PFSK-1 (cell line): Measurements from ENCODE around the gene EID2B.

ENCODE experiments used
- FOXP2 ChIP-seq: optimal IDR thresholded peaks from 2 replicates; pipeline ENCODE3; 2011; ENCODE audit warnings: borderline replicate concordance, control low read depth, inconsistent platforms; ENCODE audit not compliant: insufficient read depth; ENCODE audit errors: extremely low read length, extremely low read depth
- POLR2AphosphoS5 ChIP-seq: IDR thresholded peaks from 2 replicates; pipeline ENCODE4 v1.6.1; 2012; ENCODE audit warnings: low read depth, mild to moderate bottlenecking, control low read depth, low read length, moderate library complexity
- SIN3A ChIP-seq: IDR thresholded peaks from 2 replicates; pipeline ENCODE4 v1.6.1; 2012; ENCODE audit warnings: mild to moderate bottlenecking, low read length, moderate library complexity, borderline replicate concordance; ENCODE audit not compliant: insufficient read depth
- TAF1 ChIP-seq: IDR thresholded peaks from 2 replicates; pipeline ENCODE4 v1.6.1; 2012; ENCODE audit warnings: low read length, control low read depth, borderline replicate concordance; ENCODE audit not compliant: insufficient read depth
- TF ChIP-seq, protein P1 (sequence below), 2 experiments: IDR thresholded peaks; 2 replicates each; pipeline versions ENCODE4 v1.6.1 to v1.8.0; 2011 to 2012; ENCODE audit warnings: low read depth in 2 of 2, low read length in 2 of 2, control low read depth in 1 of 2, inconsistent platforms in 1 of 2, mild to moderate bottlenecking in 1 of 2, moderate library complexity in 1 of 2; ENCODE audit not compliant: insufficient read depth in 1 of 2

The EID2B gene

DNA sequence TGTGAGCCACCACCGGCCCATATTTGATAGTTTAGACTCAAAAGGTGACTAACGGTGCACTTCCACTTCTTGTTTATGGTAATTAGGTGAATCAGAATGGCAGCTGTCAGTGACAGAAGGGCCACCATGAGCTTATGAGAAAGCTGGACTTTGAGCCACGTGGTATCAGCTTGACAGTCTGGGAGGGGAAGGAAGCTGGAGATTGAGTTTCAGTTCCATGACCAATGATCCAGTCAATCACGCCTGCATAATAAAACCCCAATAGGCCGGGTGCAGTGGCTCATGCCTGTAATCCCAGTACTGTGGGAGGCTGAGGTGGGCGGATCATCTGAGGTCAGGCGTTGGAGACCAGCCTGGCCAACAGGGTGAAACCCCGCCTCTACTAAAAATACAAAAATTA, 8.2 kb downstream of the EID2B start:
- TF ChIP-seq, protein P1, sequence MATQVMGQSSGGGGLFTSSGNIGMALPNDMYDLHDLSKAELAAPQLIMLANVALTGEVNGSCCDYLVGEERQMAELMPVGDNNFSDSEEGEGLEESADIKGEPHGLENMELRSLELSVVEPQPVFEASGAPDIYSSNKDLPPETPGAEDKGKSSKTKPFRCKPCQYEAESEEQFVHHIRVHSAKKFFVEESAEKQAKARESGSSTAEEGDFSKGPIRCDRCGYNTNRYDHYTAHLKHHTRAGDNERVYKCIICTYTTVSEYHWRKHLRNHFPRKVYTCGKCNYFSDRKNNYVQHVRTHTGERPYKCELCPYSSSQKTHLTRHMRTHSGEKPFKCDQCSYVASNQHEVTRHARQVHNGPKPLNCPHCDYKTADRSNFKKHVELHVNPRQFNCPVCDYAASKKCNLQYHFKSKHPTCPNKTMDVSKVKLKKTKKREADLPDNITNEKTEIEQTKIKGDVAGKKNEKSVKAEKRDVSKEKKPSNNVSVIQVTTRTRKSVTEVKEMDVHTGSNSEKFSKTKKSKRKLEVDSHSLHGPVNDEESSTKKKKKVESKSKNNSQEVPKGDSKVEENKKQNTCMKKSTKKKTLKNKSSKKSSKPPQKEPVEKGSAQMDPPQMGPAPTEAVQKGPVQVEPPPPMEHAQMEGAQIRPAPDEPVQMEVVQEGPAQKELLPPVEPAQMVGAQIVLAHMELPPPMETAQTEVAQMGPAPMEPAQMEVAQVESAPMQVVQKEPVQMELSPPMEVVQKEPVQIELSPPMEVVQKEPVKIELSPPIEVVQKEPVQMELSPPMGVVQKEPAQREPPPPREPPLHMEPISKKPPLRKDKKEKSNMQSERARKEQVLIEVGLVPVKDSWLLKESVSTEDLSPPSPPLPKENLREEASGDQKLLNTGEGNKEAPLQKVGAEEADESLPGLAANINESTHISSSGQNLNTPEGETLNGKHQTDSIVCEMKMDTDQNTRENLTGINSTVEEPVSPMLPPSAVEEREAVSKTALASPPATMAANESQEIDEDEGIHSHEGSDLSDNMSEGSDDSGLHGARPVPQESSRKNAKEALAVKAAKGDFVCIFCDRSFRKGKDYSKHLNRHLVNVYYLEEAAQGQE (IDR thresholded peaks at IDR 0.05; ENCODE audit: insufficient read depth in 1 of 2, low read depth in 2 of 2, low read length in 2 of 2) = no peak
- TF ChIP-seq SIN3A (no peak), FOXP2 (no peak), POLR2AphosphoS5 (no peak), TAF1 (no peak)

DNA sequence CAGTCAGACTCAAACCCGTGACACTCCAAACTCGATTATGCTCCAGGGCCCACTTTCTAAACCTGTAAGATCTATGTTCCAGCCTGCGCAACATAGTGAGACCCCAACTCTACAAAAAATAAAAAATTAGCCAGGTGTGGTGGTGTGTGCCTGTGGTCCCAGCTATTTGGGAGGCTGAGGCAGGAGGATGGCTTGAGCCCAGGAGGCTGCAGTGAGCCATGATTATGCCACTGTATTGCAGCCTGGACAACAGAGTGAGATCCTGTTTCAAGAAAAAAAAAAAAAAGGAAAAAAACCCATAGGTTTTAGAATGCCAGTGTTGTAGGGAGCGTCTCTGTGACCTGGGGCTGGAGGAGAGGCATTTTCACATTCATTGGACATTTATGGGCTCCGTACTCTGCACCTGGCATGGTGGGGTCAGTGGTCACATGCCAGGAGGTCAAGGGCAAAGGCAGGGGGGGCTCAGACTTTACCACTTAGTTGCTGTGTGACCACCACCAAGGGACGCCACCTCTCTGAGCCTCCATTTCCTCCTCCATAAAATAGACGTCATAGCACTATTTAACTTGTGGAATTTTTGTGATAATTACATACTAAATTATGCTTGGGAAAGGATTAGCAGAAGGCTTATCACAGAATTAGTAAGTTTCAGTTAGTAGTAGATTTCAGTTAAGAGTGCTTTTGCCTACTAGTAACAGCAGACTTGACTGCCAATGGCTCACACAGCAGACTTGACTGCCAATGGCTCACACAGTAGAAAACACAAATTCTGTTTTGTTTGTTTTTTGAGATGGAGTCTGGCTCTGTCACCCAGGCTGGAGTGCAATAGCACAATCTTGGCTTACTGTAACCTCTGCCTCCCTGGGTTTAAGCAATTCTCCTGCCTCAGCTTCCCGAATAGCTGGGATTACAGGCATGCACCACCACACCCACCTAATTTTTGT, 11.8 kb downstream of the EID2B start:
- TF ChIP-seq TAF1 (no peak), SIN3A (no peak), POLR2AphosphoS5 (no peak), FOXP2 (no peak)
- TF ChIP-seq, protein P1 (IDR thresholded peaks at IDR 0.05; ENCODE audit: insufficient read depth in 1 of 2, low read depth in 2 of 2, low read length in 2 of 2) = no peak

DNA sequence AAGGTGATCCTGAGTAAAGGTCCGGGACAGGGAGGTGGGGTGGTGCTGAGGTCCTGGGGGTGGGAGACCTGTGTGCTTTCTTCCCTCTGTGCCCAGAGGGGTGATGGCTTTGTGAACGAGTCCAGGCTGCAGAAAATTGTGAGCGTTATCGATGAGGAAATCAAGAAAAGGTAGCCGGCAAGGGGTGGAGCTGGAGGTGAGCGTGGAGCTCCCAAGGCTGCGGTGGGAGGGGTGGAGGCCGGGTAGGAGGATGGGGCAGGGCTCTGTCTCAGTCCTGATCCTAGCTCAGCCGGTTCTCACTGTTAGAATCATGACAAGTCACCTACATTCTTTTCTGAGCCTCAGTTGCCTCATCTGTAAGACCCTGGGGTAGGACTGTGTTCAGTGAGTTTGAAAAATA, 13.7 kb downstream of the EID2B start:
- TF ChIP-seq TAF1 (no peak), SIN3A (no peak), FOXP2 (no peak), POLR2AphosphoS5 (no peak)
- TF ChIP-seq, protein P1 (IDR thresholded peaks at IDR 0.05; ENCODE audit: insufficient read depth in 1 of 2, low read depth in 2 of 2, low read length in 2 of 2) = no peak

DNA sequence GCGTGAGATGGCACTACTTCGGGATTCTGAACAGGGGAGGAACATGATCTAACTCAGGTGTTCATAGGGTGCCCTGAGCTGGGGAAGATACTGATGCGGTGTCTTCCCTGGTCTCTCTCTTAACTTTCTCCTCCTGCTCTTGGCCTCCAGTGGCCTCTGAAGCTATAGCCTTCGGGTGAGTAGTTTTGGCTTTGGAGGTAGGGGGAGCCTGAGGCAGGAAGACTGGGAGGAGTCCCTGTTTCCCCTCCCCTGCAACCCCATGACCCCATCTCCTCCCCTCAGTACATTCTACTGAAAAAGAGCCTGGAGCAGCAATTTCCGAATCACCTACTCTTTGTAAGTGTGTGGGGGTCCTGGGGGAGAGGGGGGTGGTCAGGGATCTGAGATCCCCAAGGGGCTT, 14.2 kb downstream of the EID2B start:
- TF ChIP-seq, protein P1 (IDR thresholded peaks at IDR 0.05; ENCODE audit: insufficient read depth in 1 of 2, low read depth in 2 of 2, low read length in 2 of 2) = no peak
- no peak for TF ChIP-seq SIN3A
